HCT116 (cell line): ENCODE measurements around the gene CTTNBP2NL. TPM values are rescaled to one million over a fixed set of nuclear protein-coding genes. Genes with fewer than 3 reads are reported as not detected.

Experiments
- ATAC-seq: fragments of 200-7000 bp; cut with Tn5 transposase; 2 replicates; pipeline ENCODE4 v1.9.1; 2020; ENCODE audit warnings: mild to moderate bottlenecking, moderate library complexity
- BruUV-seq: library from RNA; stranded (reverse); fragments of 400-500 nt; replicated peaks from 2 replicates; lab custom pipeline; 2021; lab: Mats Ljungman, UMichigan
- CTCF ChIA-PET: fragments of 300-600 bp; sonication (Branson Sonifier 250); formaldehyde crosslinking; loops from one replicate; lab custom pipeline; 2021; ENCODE audit warnings: antibody characterized with exemption; lab: Charles Lee
- POLR2A ChIA-PET: fragments of 300-600, 350-600 bp; sonication (Branson Sonifier 250); formaldehyde crosslinking; loops from one replicate; lab custom pipeline; 2021; ENCODE audit warnings: antibody characterized with exemption; lab: Charles Lee
- RAD21 ChIA-PET, 2 experiments: fragments of 300-600 bp; sonication (Branson Sonifier 250); formaldehyde crosslinking; loops; one replicate each; lab custom pipeline; 2023; ENCODE audit warnings: low total read pairs in 2 of 2; ENCODE audit not compliant: uncharacterized antibody in 2 of 2, unreplicated experiment in 2 of 2, low non-redundant PET in 1 of 2; lab: Charles Lee
- DNase-seq: peaks from one replicate; pipeline ENCODE4 v3.0.0-alpha.2; 2010; ENCODE audit warnings: low read depth, low spot score
- H2AFZ ChIP-seq: fragments of 200-600 bp; shearing (Covaris generic), sonication (generic); 2 replicates; pipeline ENCODE4 v1.6.1; 2017; ENCODE audit warnings: low read depth, mixed run types, mixed read lengths, antibody characterized with exemption, low read length; ENCODE audit not compliant: poor library complexity, severe bottlenecking
- H3K27ac ChIP-seq: 2 replicates; pipeline ENCODE4 v1.5.1; 2012; ENCODE audit warnings: low read depth, low read length
- H3K27me3 ChIP-seq: fragments of 200-600 bp; sonication (generic); 2 replicates; pipeline ENCODE4 v1.6.1; 2016; ENCODE audit warnings: mixed run types, low read length, mixed read lengths; ENCODE audit not compliant: insufficient read depth
- H3K36me3 ChIP-seq, 2 experiments: fragments of 200-500 bp in 1 of 2; fragments of 200-600 bp in 1 of 2; sonication (Bioruptor generic) in 1 of 2; sonication (generic) in 1 of 2; 2 replicates each; pipeline versions ENCODE4 v1.5.1 to v1.6.1; 2014 to 2016; ENCODE audit warnings: low read length in 2 of 2, inconsistent platforms in 1 of 2, mixed read lengths in 1 of 2, mixed run types in 1 of 2; ENCODE audit not compliant: insufficient read depth in 2 of 2, control insufficient read depth in 1 of 2
- H3K4me1 ChIP-seq, 2 experiments: fragments of 200-600 bp in 1 of 2; sonication (generic) in 1 of 2; 2 replicates each; pipeline versions ENCODE4 v1.5.1 to v1.6.1; 2012 to 2017; ENCODE audit warnings: low read length in 2 of 2, inconsistent platforms in 1 of 2, mild to moderate bottlenecking in 1 of 2, mixed read lengths in 1 of 2, mixed run types in 1 of 2, moderate library complexity in 1 of 2; ENCODE audit not compliant: insufficient read depth in 2 of 2, control insufficient read depth in 1 of 2
- H3K4me2 ChIP-seq: fragments of 200-600 bp; sonication (generic); 2 replicates; pipeline ENCODE4 v1.6.1; 2017; ENCODE audit warnings: mixed run types, low read length, mixed read lengths
- H3K4me3 ChIP-seq, 2 experiments: fragments of 200-600 bp in 1 of 2; sonication (generic) in 1 of 2; replicated peaks in 1 of 2; 2 replicates each; pipeline ENCODE4 v1.5.1; 2011 to 2016; ENCODE audit warnings: low read length in 2 of 2, control low read depth in 1 of 2, low read depth in 1 of 2, mild to moderate bottlenecking in 1 of 2, mixed read lengths in 1 of 2, mixed run types in 1 of 2
- H3K79me2 ChIP-seq: fragments of 200-600 bp; sonication (generic); 2 replicates; pipeline ENCODE4 v1.6.1; 2017; ENCODE audit warnings: mild to moderate bottlenecking, mixed run types, low read length, moderate library complexity, mixed read lengths; ENCODE audit not compliant: insufficient read depth
- H3K9ac ChIP-seq: fragments of 200-600 bp; sonication (generic); 2 replicates; pipeline ENCODE4 v1.6.1; 2016; ENCODE audit warnings: low read length, mixed read lengths
- H3K9me2 ChIP-seq: fragments of 200-600 bp; sonication (generic), shearing (Covaris generic); 2 replicates; pipeline ENCODE4 v1.6.1; 2017; ENCODE audit warnings: mixed run types, mild to moderate bottlenecking, moderate library complexity; ENCODE audit not compliant: insufficient read depth
- H3K9me3 ChIP-seq, 2 experiments: fragments of 200-500 bp in 1 of 2; fragments of 200-600 bp in 1 of 2; sonication (Bioruptor generic) in 1 of 2; sonication (generic) in 1 of 2; 2 replicates each; pipeline ENCODE4 v1.6.1; 2014 to 2017; ENCODE audit warnings: low read length in 2 of 2, mixed read lengths in 2 of 2, inconsistent platforms in 1 of 2, low read depth in 1 of 2, mild to moderate bottlenecking in 1 of 2, mixed run types in 1 of 2, moderate library complexity in 1 of 2; ENCODE audit not compliant: control insufficient read depth in 1 of 2, insufficient read depth in 1 of 2
- H4K20me1 ChIP-seq: fragments of 200-600 bp; sonication (generic), shearing (Covaris generic); 2 replicates; pipeline ENCODE4 v1.6.1; 2017; ENCODE audit warnings: mixed run types, mild to moderate bottlenecking, moderate library complexity; ENCODE audit not compliant: insufficient read depth
- CBX3 ChIP-seq: IDR thresholded peaks from 2 replicates; pipeline ENCODE4 v1.6.1; 2012; ENCODE audit warnings: low read depth
- CEBPB ChIP-seq: IDR thresholded peaks from 2 replicates; pipeline ENCODE4 v1.6.1; 2012; ENCODE audit warnings: low read depth
- EGR1 ChIP-seq: IDR thresholded peaks from 2 replicates; pipeline ENCODE4 v1.6.1; 2012; ENCODE audit warnings: low read depth
- ELF1 ChIP-seq: IDR thresholded peaks from 2 replicates; pipeline ENCODE4 v1.6.1; 2012; ENCODE audit warnings: low read depth, borderline replicate concordance
- EZH2 ChIP-seq: fragments of 200-600 bp; sonication (generic); IDR thresholded peaks from 2 replicates; pipeline ENCODE4 v1.6.1; 2017; ENCODE audit warnings: antibody characterized with exemption, mixed run types
- EZH2phosphoT487 ChIP-seq: fragments of 200-600 bp; IDR thresholded peaks from 2 replicates; pipeline ENCODE4 v1.6.1; 2018; ENCODE audit warnings: antibody characterized with exemption, borderline replicate concordance
- FOSL1 ChIP-seq: IDR thresholded peaks from 2 replicates; pipeline ENCODE4 v1.6.1; 2012; ENCODE audit warnings: low read depth
- JUND ChIP-seq: IDR thresholded peaks from 2 replicates; pipeline ENCODE4 v1.6.1; 2012
- POLR2A ChIP-seq: IDR thresholded peaks from 2 replicates; pipeline ENCODE4 v1.7.0; 2011; ENCODE audit warnings: borderline replicate concordance; ENCODE audit not compliant: insufficient read depth, insufficient read length; ENCODE audit errors: extremely low read depth
- POLR2AphosphoS5 ChIP-seq: IDR thresholded peaks from 2 replicates; pipeline ENCODE4 v1.6.1; 2011; ENCODE audit warnings: mild to moderate bottlenecking, low read depth, low read length, moderate library complexity
- RAD21 ChIP-seq: IDR thresholded peaks from 2 replicates; pipeline ENCODE4 v1.6.1; 2012; ENCODE audit warnings: low read depth, mild to moderate bottlenecking
- SIN3A ChIP-seq: IDR thresholded peaks from 2 replicates; pipeline ENCODE4 v1.6.1; 2012; ENCODE audit warnings: low read depth
- SP1 ChIP-seq: IDR thresholded peaks from 2 replicates; pipeline ENCODE4 v1.6.1; 2012; ENCODE audit warnings: low read depth
- SRF ChIP-seq: IDR thresholded peaks from 2 replicates; pipeline ENCODE4 v1.6.1; 2012; ENCODE audit warnings: low read depth
- TCF7L2 ChIP-seq: IDR thresholded peaks from 2 replicates; pipeline ENCODE4 v1.7.0; 2011; ENCODE audit warnings: borderline replicate concordance, inconsistent platforms; ENCODE audit not compliant: insufficient read depth, insufficient read length; ENCODE audit errors: extremely low read depth
- YY1 ChIP-seq: IDR thresholded peaks from 2 replicates; pipeline ENCODE4 v1.6.1; 2011; ENCODE audit warnings: low read length, low read depth, moderate library complexity, mild to moderate bottlenecking; ENCODE audit not compliant: insufficient replicate concordance; ENCODE audit errors: extremely low read depth
- ZFX ChIP-seq: fragments of 450-650 bp; IDR thresholded peaks from 2 replicates; pipeline ENCODE4 v1.6.1; 2017
- intact Hi-C: fragments of 100-400 bp; cut with micrococcal nuclease; formaldehyde crosslinking; loops from 2 replicates; pipeline ENCODE4 v1.10.0; 2022
- total RNA-seq: library from RNA; stranded (reverse); gene quantifications from one replicate; pipeline ENCODE4 v1.2.1, GENCODE V29; 2021; ENCODE audit not compliant: unreplicated experiment
- TF ChIP-seq, protein P1 (sequence below): IDR thresholded peaks from 2 replicates; pipeline ENCODE4 v1.6.1; 2012; ENCODE audit warnings: low read depth
- TF ChIP-seq, protein P2 (sequence below), 3 experiments: fragments of 200-600 bp in 1 of 3; sonication (generic) in 1 of 3; IDR thresholded peaks in 2 of 3; conservative IDR thresholded peaks in 1 of 3; 2 replicates each; pipeline ENCODE4 v1.5.1; 2012 to 2017; ENCODE audit warnings: low read depth in 2 of 3, low read length in 2 of 3, antibody characterized with exemption in 1 of 3, borderline replicate concordance in 1 of 3, control low read depth in 1 of 3, mild to moderate bottlenecking in 1 of 3, mixed read lengths in 1 of 3, mixed run types in 1 of 3, moderate library complexity in 1 of 3; ENCODE audit not compliant: insufficient read depth in 1 of 3

Gene CTTNBP2NL
- total RNA-seq, 1 experiment from 2014 or later = 18.0 TPM

- RAD21 ChIA-PET = interaction anchor here (0.9 to 1.7 kb wide), 4 partner anchors 73 to 324 kb away, joined by 3 to 4 read pairs (median 4); partner anchors contain the start of gene PPM1J (in 1 of the 2)
- peaks cover 19 to 48% of the 10 kb centered on the region in 2 experiments for H3K4me1 ChIP-seq
- no peaks in the 10 kb centered on the region for H4K20me1 ChIP-seq
- no peaks in the 10 kb centered on the region for H3K36me3 ChIP-seq
- peak overlapping the region; percentile 16 for H3K27ac ChIP-seq
- peak; percentile 89 for DNase-seq
- CTCF ChIA-PET = interaction anchor here (0.5 to 2.9 kb wide), 26 partner anchors 9 to 681 kb away, joined by 3 to 22 read pairs (median 4); partner anchors contain the start of genes MOV10, PPM1J, RHOC and ST7L
- no peaks in the 10 kb centered on the region for H3K9me3 ChIP-seq
- H3K4me3 ChIP-seq = peak overlapping the region; percentile 43 to 51
- ATAC-seq = peak; percentile 85
- H3K9ac ChIP-seq = peak overlapping the region; percentile 54
- peak overlapping the region; percentile 91 for H2AFZ ChIP-seq
- peak overlapping the region; percentile 87 for H3K4me2 ChIP-seq
- no peaks in the 10 kb centered on the region for H3K79me2 ChIP-seq
- no peaks in the 10 kb centered on the region for H3K9me2 ChIP-seq
- POLR2A ChIA-PET = interaction anchor here (0.7 to 1.5 kb wide), 5 partner anchors 18 to 317 kb away, joined by 3 read pairs; partner anchors contain the start of gene MOV10
- intact Hi-C loops = loop anchor here (1.0 to 2.0 kb wide), 5 partner anchors 75 to 414 kb away; partner anchors contain the start of genes CAPZA1, RHOC and ST7L
- H3K27me3 ChIP-seq = no peaks in the 10 kb centered on the region
- BruUV-seq = no TSS peak
- no peak for TF ChIP-seq EZH2phosphoT487
- TF ChIP-seq EZH2 = no peak
- TF ChIP-seq ELF1 = no peak
- TF ChIP-seq, protein P1, sequence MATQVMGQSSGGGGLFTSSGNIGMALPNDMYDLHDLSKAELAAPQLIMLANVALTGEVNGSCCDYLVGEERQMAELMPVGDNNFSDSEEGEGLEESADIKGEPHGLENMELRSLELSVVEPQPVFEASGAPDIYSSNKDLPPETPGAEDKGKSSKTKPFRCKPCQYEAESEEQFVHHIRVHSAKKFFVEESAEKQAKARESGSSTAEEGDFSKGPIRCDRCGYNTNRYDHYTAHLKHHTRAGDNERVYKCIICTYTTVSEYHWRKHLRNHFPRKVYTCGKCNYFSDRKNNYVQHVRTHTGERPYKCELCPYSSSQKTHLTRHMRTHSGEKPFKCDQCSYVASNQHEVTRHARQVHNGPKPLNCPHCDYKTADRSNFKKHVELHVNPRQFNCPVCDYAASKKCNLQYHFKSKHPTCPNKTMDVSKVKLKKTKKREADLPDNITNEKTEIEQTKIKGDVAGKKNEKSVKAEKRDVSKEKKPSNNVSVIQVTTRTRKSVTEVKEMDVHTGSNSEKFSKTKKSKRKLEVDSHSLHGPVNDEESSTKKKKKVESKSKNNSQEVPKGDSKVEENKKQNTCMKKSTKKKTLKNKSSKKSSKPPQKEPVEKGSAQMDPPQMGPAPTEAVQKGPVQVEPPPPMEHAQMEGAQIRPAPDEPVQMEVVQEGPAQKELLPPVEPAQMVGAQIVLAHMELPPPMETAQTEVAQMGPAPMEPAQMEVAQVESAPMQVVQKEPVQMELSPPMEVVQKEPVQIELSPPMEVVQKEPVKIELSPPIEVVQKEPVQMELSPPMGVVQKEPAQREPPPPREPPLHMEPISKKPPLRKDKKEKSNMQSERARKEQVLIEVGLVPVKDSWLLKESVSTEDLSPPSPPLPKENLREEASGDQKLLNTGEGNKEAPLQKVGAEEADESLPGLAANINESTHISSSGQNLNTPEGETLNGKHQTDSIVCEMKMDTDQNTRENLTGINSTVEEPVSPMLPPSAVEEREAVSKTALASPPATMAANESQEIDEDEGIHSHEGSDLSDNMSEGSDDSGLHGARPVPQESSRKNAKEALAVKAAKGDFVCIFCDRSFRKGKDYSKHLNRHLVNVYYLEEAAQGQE = no peak
- TF ChIP-seq JUND = no peak
- peak; percentile 99 for TF ChIP-seq RAD21
- TF ChIP-seq SP1 = no peak; the same call in 1 of the 2 replicates
- TF ChIP-seq, protein P2, sequence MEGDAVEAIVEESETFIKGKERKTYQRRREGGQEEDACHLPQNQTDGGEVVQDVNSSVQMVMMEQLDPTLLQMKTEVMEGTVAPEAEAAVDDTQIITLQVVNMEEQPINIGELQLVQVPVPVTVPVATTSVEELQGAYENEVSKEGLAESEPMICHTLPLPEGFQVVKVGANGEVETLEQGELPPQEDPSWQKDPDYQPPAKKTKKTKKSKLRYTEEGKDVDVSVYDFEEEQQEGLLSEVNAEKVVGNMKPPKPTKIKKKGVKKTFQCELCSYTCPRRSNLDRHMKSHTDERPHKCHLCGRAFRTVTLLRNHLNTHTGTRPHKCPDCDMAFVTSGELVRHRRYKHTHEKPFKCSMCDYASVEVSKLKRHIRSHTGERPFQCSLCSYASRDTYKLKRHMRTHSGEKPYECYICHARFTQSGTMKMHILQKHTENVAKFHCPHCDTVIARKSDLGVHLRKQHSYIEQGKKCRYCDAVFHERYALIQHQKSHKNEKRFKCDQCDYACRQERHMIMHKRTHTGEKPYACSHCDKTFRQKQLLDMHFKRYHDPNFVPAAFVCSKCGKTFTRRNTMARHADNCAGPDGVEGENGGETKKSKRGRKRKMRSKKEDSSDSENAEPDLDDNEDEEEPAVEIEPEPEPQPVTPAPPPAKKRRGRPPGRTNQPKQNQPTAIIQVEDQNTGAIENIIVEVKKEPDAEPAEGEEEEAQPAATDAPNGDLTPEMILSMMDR (IDR thresholded peaks at IDR 0.05 in 2 of 3, conservative IDR thresholded peaks at IDR 0.05 in 1 of 3; ENCODE audit: borderline replicate concordance in 1 of 3, insufficient read depth in 1 of 3, low read depth in 2 of 3, low read length in 2 of 3) = peak; percentile 92 to 94 (median 94)
- TF ChIP-seq SRF = peak; percentile 98
- TF ChIP-seq EGR1 = no peak
- TF ChIP-seq FOSL1 = no peak
- TF ChIP-seq POLR2AphosphoS5 = peak; percentile 41; the same call in 1 of the 2 replicates
- TF ChIP-seq YY1 = no peak
- TF ChIP-seq POLR2A = no peak
- TF ChIP-seq ZFX = no peak
- no peak for TF ChIP-seq CEBPB
- TF ChIP-seq TCF7L2 = peak; percentile 87
- TF ChIP-seq SIN3A = no peak
- no peak for TF ChIP-seq CBX3
Observed at GRCh38 chr1:112390775-112391602, 5.0 kb upstream of the CTTNBP2NL start.
